ENCODE results near the gene C22orf15. TPM values are rescaled to one million over a fixed set of nuclear protein-coding genes. Genes with fewer than 3 reads are reported as not detected.
A peak's percentile ranks its signal among the peaks of the same experiment; 100 is the strongest.

Gene C22orf15
- total and polyA plus RNA-seq, 2 donors, result 0.63 to 0.82 TPM

DNA sequence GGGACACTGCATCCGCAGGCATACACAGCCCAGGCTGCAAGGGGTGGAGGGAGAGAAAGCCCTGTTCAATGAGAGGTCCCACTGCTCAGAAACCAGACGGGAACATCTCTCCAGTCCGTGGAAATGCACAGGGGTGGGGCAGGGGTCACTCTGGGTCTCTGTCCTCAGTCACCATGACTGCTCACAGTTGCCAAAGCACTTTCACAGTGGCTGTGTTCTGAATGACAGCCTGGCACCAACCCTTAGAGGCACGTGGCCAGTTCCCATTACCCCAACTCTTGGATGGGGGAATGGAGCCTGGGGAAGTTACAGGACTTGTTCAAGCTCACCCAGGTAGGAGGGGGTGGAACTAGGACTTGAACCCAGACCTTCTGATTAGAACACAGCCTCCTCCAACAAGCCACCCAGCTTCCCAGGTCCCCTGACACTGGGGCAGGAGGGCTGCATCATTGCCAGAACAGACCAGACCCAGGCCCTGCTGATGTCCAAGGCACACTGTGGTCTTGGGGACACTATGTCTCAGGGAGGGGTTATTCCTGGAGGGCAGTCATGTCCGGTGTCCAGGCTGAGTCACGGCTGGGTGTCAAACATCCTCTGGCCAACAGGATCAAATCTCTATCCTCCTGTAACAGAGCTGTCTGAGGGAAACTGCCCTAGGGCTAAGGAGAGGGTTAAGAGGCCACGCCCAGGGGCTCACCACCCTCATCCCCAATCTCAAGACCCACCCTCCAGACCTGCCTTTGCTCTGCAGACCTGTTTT is 20.1 kb upstream of the C22orf15 start:
- no peak overlapping the region for H3K27ac ChIP-seq (ENCODE audit: low read depth)
- 70% methylated on average over 7 of the region's 7 CpGs for WGBS
- peaks cover 5% of the 10 kb centered on the region for H3K36me3 ChIP-seq (ENCODE audit: insufficient read depth)
- no peak overlapping the region for H3K4me3 ChIP-seq (ENCODE audit: low read depth, low read length)
- no peak for DNase-seq (ENCODE audit: extremely low spot score)
- no peaks in the 10 kb centered on the region for H3K4me1 ChIP-seq (ENCODE audit: insufficient read depth)

DNA sequence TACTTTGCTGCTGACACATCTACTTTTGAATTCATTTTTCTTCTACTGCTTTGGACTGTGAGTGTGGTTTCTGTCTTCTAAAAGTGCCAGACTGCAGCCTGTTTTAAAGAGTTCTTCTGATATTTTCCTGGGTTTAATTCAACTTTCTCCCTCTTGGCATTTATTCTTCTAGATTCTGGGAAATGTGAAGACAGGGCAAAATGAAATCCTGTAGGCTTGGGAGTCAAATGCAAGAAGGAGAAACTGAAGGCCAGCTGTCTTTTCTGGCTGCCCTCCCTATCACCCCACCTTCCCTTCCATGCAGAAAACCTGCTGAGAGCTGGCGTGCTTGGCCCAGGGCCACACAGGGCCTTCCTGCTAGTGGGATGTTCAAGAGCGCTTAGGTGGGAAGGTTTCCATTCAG is 19.5 kb upstream of the C22orf15 start:
- Histone ChIP-seq H3K4me3 (ENCODE audit: low read depth, low read length) (no peak overlapping the region), H3K27ac (ENCODE audit: low read depth) (no peak overlapping the region), H3K4me1 (ENCODE audit: insufficient read depth) (no peaks in the 10 kb centered on the region), H3K36me3 (ENCODE audit: insufficient read depth) (peaks cover 5% of the 10 kb centered on the region)
- no peak for DNase-seq (ENCODE audit: extremely low spot score)
- WGBS, result 56% methylated on average over 2 of the region's 2 CpGs

DNA sequence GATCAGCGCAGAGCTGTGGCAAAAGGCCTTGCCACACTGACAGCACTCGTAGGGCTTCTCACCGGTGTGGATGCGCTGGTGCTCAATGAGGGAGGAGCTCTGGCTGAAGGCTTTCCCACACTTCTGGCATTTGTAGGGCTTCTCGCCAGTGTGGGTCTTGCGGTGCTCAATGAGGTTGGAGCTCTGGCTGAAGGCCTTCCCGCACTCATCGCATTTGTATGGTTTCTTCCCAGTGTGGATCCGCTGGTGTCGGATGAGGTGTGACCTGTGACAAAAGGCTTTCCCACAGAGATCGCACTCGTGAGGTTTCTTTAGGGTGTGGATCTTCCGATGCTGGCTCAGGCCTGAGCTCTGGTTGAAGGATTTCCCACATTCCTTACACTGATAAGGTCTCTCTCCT is 18.8 kb upstream of the C22orf15 start:
- DNase-seq (ENCODE audit: extremely low spot score), result no peak
- H3K27ac ChIP-seq (ENCODE audit: low read depth), result no peak overlapping the region
- peaks cover 5% of the 10 kb centered on the region for H3K36me3 ChIP-seq (ENCODE audit: insufficient read depth)
- no peak overlapping the region for H3K4me3 ChIP-seq (ENCODE audit: low read depth, low read length)
- no peaks in the 10 kb centered on the region for H3K4me1 ChIP-seq (ENCODE audit: insufficient read depth)
- WGBS, result 95% methylated on average over 13 of the region's 13 CpGs

DNA sequence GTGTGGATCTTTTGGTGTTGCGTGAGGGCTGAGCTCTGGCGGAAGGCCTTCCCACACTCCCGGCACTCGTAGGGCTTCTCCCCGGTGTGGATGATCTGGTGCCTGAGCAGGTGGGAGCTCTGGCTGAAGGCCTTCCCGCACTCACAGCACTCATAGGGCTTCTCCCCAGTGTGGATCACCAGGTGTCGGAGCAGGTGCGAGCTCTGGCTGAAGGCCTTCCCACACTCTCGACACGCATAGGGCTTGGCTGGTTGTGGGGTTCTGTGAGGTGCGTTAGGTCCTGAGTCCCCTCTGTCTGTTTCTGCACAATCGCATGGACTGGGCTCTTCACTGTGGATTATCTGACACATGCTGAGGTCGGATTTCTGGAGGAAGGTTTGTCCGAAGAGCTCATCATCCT is 18.3 kb upstream of the C22orf15 start:
- H3K36me3 ChIP-seq (ENCODE audit: insufficient read depth), result peaks cover 5% of the 10 kb centered on the region
- no peak overlapping the region for H3K27ac ChIP-seq (ENCODE audit: low read depth)
- H3K4me3 ChIP-seq (ENCODE audit: low read depth, low read length), result no peak overlapping the region
- no peak for DNase-seq (ENCODE audit: extremely low spot score)
- WGBS, result 97% methylated on average over 14 of the region's 14 CpGs
- H3K4me1 ChIP-seq (ENCODE audit: insufficient read depth), result no peaks in the 10 kb centered on the region

DNA sequence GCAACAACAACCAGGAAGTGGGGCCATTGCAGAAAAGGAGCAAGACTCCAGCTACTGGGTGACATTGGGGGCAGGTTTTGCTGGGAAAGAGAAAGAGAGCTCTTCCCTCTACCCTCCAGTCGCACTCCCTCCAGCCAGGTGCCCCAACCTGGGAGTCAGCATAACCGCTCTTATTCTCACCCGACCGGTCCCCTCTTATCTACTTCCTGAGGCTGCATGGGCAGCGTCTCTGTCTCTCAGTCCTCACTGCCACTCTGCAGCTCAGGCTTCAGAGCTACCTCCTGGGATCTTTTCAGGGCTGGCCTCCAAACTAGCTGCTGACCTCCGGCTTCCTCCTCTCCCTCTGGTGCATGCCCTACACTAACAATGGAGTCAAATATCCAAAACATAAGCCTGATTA is 17.0 kb upstream of the C22orf15 start:
- H3K27ac ChIP-seq (ENCODE audit: low read depth), result no peak overlapping the region
- 82% methylated on average over 6 of the region's 6 CpGs for WGBS
- no peaks in the 10 kb centered on the region for H3K4me1 ChIP-seq (ENCODE audit: insufficient read depth)
- no peak overlapping the region for H3K4me3 ChIP-seq (ENCODE audit: low read depth, low read length)
- H3K36me3 ChIP-seq (ENCODE audit: insufficient read depth), result peaks cover 5% of the 10 kb centered on the region
- DNase-seq (ENCODE audit: extremely low spot score), result no peak

DNA sequence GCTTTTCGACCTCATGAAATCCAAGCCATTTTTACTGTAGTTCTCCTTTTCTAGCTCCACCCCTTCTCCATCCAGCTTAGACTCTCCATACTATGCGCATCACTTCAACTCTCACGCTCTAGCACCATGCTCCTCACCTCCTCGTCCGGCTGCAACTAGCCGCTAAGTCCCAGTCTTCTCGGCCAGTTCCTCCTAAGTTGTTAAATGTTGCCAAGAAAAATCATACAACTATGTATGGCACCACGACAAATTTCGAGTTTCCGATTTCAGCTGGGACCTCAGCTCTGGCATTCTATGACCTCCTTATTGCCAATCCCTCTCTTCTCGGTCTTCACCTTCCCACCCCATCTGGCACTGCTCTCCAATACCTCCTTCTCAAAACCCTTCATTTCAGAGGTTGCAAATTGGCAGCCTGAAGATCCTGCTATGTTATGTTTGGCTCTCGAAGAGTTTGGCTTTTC is 12.9 kb upstream of the C22orf15 start:
- 62% methylated on average over 12 of the region's 12 CpGs for WGBS
- no peak for DNase-seq (ENCODE audit: extremely low spot score)
- H3K36me3 ChIP-seq (ENCODE audit: insufficient read depth), result peaks cover 2% of the 10 kb centered on the region
- H3K4me3 ChIP-seq (ENCODE audit: low read depth, low read length), result no peak overlapping the region
- no peaks in the 10 kb centered on the region for H3K4me1 ChIP-seq (ENCODE audit: insufficient read depth)
- H3K27ac ChIP-seq (ENCODE audit: low read depth), result no peak overlapping the region

DNA sequence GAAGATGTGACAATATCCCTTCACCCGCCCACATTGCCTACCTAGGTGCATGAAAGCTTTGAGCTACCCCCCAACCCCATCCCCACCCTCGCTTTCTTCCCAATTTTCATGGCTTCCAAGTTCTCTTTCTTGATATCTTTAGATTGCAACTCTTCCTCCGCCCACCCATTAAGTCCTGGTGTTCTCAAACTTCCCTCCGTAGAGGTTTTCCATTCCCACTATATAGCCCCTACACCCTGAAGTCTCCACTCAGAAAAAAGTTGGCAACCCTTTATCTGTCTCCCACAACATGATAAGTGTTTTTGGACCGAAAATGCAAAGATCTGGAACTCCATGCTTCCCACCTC is 12.4 kb upstream of the C22orf15 start:
- DNase-seq (ENCODE audit: extremely low spot score), result no peak
- no peaks in the 10 kb centered on the region for H3K4me1 ChIP-seq (ENCODE audit: insufficient read depth)
- H3K4me3 ChIP-seq (ENCODE audit: low read depth, low read length), result peak overlapping the region; percentile 85
- H3K27ac ChIP-seq (ENCODE audit: low read depth), result no peak overlapping the region
- no peaks in the 10 kb centered on the region for H3K36me3 ChIP-seq (ENCODE audit: insufficient read depth)
- WGBS, result 36% methylated on average over 5 of the region's 5 CpGs

DNA sequence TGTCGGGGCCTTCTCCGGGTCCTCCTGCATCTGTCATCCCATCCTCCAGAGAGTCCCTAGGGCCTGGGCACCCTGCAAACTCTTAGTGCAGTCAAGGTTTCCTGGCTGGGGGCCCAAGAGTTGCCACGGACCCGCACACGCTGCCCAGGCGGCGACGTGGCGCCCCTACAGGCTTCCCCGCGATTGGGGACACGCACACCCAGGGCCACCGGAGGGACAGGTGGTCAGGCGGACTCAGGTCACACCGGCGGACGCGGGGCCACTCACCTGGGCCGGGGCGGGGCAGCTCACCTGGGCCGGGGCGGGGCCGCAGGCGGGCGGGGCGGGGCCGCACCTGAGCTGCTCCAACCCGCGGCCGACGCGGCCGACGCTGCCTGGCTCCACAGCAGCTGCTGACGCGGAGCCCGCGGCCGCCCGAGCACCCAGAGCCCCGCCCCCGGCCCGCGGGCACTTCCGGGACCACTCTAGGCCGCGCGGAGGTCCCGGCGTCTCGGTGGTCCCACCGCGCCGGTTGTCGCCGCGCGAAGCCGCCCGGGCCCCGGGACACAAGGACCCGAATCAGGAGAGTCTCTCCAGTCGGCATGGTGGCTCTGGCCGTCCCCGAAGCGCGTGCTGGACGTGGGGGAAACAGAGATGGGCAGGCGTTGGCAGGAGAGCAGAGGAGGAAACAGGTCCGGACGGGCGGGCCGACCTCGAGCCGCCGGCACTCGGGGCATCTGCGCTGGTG is 11.9 kb upstream of the C22orf15 start, which contains the start of gene ZNF70:
ZNF70 (minus strand) TSS at position 399 of the 727 bp plus-strand sequence. CDS start 5,972 bp downstream, outside the sequence.
- Histone ChIP-seq H3K4me3 (ENCODE audit: low read depth, low read length) (peak within 1 kb of the TSS; percentile 85), H3K4me1 (ENCODE audit: insufficient read depth) (no peaks in the 10 kb centered on the region), H3K36me3 (ENCODE audit: insufficient read depth) (no peaks in the 10 kb centered on the region), H3K27ac (ENCODE audit: low read depth) (peak within 1 kb of the TSS; percentile 84)
- under 1% methylated on average over 78 of the region's 78 CpGs for WGBS
- no peak for DNase-seq (ENCODE audit: extremely low spot score)

DNA sequence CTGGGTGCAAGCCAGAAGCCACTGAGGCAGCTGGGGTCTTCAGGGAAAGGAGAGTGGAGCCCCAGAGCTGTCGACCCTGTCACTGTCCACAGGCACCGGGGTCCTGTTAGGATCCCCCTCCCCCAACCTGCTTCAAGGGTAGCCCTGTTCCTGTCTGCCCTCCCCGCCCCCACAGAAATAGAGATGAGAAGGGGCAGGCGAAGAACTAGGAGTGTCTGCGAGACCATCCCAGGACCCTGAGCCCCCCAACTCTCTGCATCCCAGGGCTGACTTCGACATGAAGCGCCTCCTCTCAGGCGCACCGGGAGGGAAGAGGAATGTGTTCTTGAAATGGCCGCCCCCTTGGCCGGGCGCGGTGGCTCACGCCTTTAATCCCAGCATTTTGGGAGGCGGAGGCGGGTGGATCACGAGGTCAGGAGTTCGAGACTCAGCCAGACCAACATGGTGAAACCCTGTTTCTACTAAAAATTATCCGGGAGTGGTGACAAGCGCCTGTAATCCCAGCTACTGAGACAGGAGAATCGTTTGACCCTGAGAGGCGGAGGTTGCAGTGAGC is 11.3 kb upstream of the C22orf15 start:
- 15% methylated on average over 22 of the region's 22 CpGs for WGBS
- Histone ChIP-seq H3K36me3 (ENCODE audit: insufficient read depth) (no peaks in the 10 kb centered on the region), H3K4me3 (ENCODE audit: low read depth, low read length) (peak overlapping the region; percentile 85), H3K27ac (ENCODE audit: low read depth) (peak overlapping the region; percentile 84), H3K4me1 (ENCODE audit: insufficient read depth) (no peaks in the 10 kb centered on the region)
- no peak for DNase-seq (ENCODE audit: extremely low spot score)

DNA sequence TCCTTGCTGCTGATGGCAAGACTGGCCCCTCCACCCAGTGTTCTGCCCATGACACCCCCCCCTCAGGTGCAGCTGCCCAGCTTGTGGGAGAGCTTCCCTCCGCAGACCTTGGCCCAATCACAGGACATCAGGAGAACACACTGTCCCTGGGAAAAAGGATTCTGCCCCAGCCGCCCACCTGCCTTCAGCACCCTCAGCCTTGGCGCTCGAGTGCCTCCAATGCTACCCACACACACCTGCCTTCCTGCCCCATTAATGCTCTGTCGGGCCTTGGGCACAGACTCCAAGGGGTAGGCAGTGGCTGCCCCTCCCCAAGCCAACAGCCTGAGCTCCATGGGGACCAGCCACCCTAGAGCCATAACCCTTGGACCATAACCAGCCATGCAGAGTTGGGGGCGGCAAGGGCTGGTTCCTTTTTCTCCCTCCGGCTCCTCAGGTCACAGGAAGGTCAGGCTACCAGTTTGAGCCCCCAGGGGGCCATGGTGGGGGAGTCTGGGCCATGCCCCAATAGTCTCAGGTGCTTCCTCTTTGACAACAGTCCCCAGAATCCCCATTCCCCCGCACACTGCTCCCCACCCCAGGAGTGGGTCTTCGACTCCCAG is 10.6 kb upstream of the C22orf15 start:
- no peak overlapping the region for H3K4me3 ChIP-seq (ENCODE audit: low read depth, low read length)
- no peak overlapping the region for H3K27ac ChIP-seq (ENCODE audit: low read depth)
- no peak for DNase-seq (ENCODE audit: extremely low spot score)
- H3K4me1 ChIP-seq (ENCODE audit: insufficient read depth), result no peaks in the 10 kb centered on the region
- H3K36me3 ChIP-seq (ENCODE audit: insufficient read depth), result no peaks in the 10 kb centered on the region
- WGBS, result 77% methylated on average over 9 of the region's 9 CpGs

DNA sequence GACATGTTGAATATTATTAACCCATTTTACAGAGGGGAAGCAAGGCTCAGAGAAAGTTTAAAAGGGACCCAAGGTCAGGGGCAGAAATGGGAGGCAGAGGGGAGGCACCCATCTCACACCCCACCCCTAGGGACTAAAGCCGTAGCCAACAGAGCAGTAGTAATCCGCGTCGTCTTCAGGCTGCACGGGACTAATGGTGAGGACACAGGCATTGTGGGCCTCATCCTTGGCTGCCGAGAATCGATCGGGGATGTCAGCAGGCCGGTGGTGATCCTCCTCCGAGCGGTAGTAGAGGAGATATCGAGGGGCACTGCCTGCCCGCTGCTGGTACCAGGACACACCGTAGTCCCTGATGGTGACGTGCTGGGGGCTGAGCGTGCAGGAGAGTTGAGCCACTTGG is 10.0 kb upstream of the C22orf15 start:
- DNase-seq (ENCODE audit: extremely low spot score), result no peak
- Histone ChIP-seq H3K4me3 (ENCODE audit: low read depth, low read length) (no peak overlapping the region), H3K36me3 (ENCODE audit: insufficient read depth) (no peaks in the 10 kb centered on the region), H3K4me1 (ENCODE audit: insufficient read depth) (no peaks in the 10 kb centered on the region), H3K27ac (ENCODE audit: low read depth) (no peak overlapping the region)
- WGBS, result 89% methylated on average over 16 of the region's 16 CpGs

DNA sequence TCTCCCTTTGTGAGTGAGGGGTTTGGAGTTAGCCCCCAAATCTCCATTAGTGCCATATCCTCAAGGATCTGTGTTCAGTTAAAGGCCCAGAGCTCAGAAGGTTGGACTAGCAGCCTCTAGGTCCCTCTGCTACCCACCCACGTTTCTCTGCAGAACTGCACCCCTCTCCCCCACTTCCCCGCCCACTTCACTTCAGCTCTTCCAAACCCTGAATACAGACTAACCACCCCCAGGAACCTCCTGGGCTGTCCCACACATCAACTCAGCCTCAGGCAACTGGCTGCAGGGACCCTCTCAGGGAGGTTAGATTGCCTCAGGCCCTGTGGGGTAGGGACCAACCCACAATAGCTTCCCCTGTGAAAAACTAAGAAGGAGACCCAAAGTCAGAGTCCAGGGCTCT is 9.4 kb upstream of the C22orf15 start:
- Histone ChIP-seq H3K4me1 (ENCODE audit: insufficient read depth) (no peaks in the 10 kb centered on the region), H3K36me3 (ENCODE audit: insufficient read depth) (no peaks in the 10 kb centered on the region), H3K4me3 (ENCODE audit: low read depth, low read length) (no peak overlapping the region), H3K27ac (ENCODE audit: low read depth) (no peak overlapping the region)
- no peak for DNase-seq (ENCODE audit: extremely low spot score)
- 71% methylated on average over 2 of the region's 2 CpGs for WGBS

DNA sequence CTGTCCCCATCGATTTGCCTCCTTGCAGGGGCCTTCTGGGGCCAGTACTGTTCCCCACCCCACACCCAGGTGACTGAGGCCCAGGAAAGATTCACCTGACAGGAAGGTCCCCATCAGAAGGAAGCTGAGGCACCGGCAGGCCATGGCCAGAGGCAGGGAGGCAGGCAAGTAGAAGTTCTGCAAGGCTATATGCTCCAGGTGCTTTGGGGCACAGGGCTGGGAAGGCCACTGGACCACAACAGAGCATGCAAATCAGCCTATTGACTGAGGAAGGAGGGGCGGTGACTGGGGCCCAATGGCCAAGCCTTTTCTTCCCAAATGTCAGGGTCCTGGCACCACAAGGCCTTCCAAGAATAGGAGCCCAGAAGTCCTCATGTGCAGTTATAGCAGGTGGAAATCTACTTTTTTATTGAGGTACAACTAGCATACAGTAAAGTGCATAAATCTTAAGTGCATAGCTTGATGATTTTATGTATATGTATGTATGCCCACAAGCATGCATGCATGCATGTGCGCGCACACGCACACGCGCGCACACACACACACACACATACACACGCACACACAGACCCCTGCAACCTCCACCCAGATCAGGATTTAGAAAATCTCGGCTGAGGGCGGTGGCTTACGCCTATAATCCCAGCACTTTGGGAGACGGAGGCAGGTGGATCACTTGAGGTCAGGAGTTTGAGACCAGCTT is 8.4 kb upstream of the C22orf15 start, which contains the start of gene VPREB3:
VPREB3 (minus strand) TSS at position 206 of the 700 bp plus-strand sequence; CDS start at position 144, 62 bp downstream.
- H3K36me3 ChIP-seq (ENCODE audit: insufficient read depth), result no peaks in the 10 kb centered on the region
- WGBS, result 86% methylated on average over 14 of the region's 14 CpGs

More for the DNA sequence above, 8.4 kb upstream of the C22orf15 start, which contains the start of gene VPREB3:
- Histone ChIP-seq H3K27ac (ENCODE audit: low read depth) (no peak within 1 kb of the TSS), H3K4me3 (ENCODE audit: low read depth, low read length) (no peak within 1 kb of the TSS), H3K4me1 (ENCODE audit: insufficient read depth) (no peaks in the 10 kb centered on the region)
- no peak for DNase-seq (ENCODE audit: extremely low spot score)
